BJ (cell line): ENCODE measurements around the gene ASTN1. TPM values are rescaled to one million over a fixed set of nuclear protein-coding genes. Genes with fewer than 3 reads are reported as not detected.

ENCODE experiments used
- CTCF ChIA-PET: fragments of 350-600 bp; formaldehyde crosslinking; extraction: SDS; loops from one replicate; lab custom pipeline; 2021; ENCODE audit warnings: antibody characterized with exemption, inconsistent platforms; lab: Yijun Ruan, JAX
- POLR2A ChIA-PET: fragments of 300-600 bp; sonication (Branson Sonifier 250); formaldehyde crosslinking; extraction: SDS; loops from one replicate; lab custom pipeline; 2021; ENCODE audit warnings: antibody characterized with exemption; lab: Charles Lee
- DNase-seq: peaks from one replicate; pipeline ENCODE4 v3.0.0-alpha.2; 2011; ENCODE audit warnings: low read depth
- H3K27me3 ChIP-seq: 2 replicates; pipeline ENCODE4 v1.6.0; 2011; ENCODE audit warnings: low read length; ENCODE audit not compliant: control insufficient read depth, insufficient read depth
- H3K36me3 ChIP-seq: 2 replicates; pipeline ENCODE4 v1.5.1; 2011; ENCODE audit warnings: low read length; ENCODE audit not compliant: control insufficient read depth, insufficient read depth
- H3K4me3 ChIP-seq: 2 replicates; pipeline ENCODE4 v1.5.1; 2011; ENCODE audit warnings: low read depth, mild to moderate bottlenecking, control low read depth, low read length
- CTCF ChIP-seq: IDR thresholded peaks from 2 replicates; pipeline ENCODE4 v1.5.1; 2011; ENCODE audit warnings: low read depth, mild to moderate bottlenecking, control low read depth, inconsistent platforms, low read length, moderate library complexity; ENCODE audit not compliant: insufficient read depth
- polyA plus RNA-seq: library from polyadenylated mRNA; depleted of rRNA; stranded (reverse); fragments of >200 nt; gene quantifications from 2 replicates; pipeline ENCODE4 v1.2.3, GENCODE V29; 2011

Gene ASTN1
- polyA plus RNA-seq, 1 experiment: 0.09 TPM

DNA sequence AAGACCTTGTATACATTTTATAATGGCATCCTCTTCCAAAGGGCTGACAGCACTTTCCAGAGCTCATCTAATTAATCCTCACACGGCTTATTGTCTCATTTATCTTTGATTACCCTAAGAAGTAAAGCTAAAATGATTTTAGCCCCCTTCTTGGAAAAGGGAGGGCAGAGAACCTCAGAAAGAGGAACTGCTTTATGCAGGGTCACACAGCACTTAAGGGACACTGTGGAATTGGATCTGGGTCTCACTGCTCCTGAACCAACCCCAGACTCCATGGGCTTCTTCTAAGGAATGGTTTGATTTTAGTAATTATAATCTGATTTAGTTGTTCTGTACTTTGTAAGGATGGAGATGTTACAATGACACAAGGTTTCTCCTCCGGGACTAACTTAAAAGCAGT, 9.5 kb upstream of the ASTN1 start:
- H3K4me3 ChIP-seq: no peak overlapping the region
- no peak for DNase-seq
- CTCF ChIA-PET: no interaction called here
- no peak for TF ChIP-seq CTCF
- no peaks in the 10 kb centered on the region for H3K36me3 ChIP-seq
- peaks cover 31% of the 10 kb centered on the region for H3K27me3 ChIP-seq
- POLR2A ChIA-PET: no interaction called here

- no peaks in the 10 kb centered on the region for H3K36me3 ChIP-seq
- no peak overlapping the region for H3K4me3 ChIP-seq
- peaks cover 31% of the 10 kb centered on the region for H3K27me3 ChIP-seq
- ChIA-PET POLR2A (no interaction called here), CTCF (interaction anchor here (0.7 to 3.9 kb wide), 3 partner anchors 9 to 153 kb away, joined by 3 to 25 read pairs (median 4); no protein-coding TSS in a partner anchor)
- no peak for DNase-seq
- no peak for TF ChIP-seq CTCF
These were observed 8.4 kb upstream of the ASTN1 start for GRCh38 chr1:177172866-177173265.

DNA sequence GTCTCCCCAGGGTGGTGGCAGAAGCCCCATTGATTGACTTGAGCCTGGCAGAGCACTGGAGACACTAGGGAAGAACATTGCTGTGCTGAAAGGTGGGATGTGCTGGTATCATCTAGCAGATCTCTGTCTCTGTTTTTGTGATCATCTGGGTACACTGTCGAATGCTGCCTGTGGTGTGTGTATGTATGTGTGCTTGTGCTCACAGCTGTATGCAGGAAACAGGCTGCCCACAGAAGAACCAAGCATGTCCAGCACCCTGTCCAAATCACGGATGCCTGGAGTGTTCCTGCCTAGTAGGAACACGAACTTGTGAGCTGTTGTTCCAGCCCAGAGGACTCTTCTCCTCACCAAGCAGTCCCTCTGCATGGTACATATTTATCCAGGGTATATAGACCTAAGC, 7.8 kb upstream of the ASTN1 start:
- POLR2A ChIA-PET: no interaction called here
- H3K27me3 ChIP-seq: peaks cover 31% of the 10 kb centered on the region
- H3K4me3 ChIP-seq: no peak overlapping the region
- CTCF ChIA-PET: interaction anchor here (3.9 kb wide), 1 partner anchor 9 kb away, joined by 25 read pairs; no protein-coding TSS in a partner anchor
- no peak for TF ChIP-seq CTCF
- H3K36me3 ChIP-seq: no peaks in the 10 kb centered on the region
- DNase-seq: no peak

- Histone ChIP-seq H3K27me3 (peaks cover 31% of the 10 kb centered on the region), H3K4me3 (peak overlapping the region; percentile 36; the same call in 1 of the 2 replicates), H3K36me3 (no peaks in the 10 kb centered on the region)
- no peak for TF ChIP-seq CTCF
- no peak for DNase-seq
- ChIA-PET POLR2A (no interaction called here), CTCF (interaction anchor here (3.9 kb wide), 1 partner anchor 10 kb away, joined by 25 read pairs; no protein-coding TSS in a partner anchor)
These were observed 7.1 kb upstream of the ASTN1 start for GRCh38 chr1:177171536-177172123.

DNA sequence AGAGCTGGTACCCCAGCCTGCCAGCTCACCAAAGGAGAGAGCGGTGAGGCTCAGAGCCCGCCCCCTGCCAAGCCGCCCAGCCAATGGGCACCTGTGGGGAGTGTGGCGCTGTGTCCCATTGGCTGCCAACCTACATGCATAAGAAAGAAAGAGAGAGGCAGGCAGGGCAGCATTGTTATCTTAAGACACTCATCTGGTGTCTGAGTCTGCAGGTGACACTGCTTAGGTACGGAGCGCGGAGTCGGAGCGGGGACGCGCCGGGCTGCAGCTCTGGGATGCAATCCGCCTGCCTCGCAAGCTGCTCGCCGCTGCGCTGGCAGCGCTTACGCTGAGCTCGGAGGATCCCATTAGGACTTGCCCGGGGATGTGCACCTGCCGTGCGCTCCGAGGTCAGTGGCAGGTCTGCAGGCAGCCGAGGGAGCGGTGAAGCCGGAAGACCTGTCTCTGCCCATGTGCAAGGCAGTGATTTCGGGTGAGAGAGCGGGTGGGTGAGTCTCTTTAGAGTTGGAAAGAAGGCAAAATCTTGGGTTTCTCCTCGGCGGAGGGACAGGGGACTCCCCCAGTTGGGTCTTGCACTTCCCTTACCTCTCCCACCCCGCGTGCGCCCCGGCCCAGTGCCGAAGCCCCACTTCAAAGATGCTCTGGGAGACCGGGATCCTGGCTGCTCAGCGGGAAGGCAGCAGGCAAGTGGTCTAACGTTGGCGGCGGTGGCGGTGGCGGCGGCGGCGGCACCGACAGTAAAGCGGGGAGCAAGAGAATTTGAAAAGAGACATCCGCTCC, 6.4 kb upstream of the ASTN1 start, which contains the start of gene BRINP2:
Gene BRINP2, plus strand, starts transcription at position 203 of the 780 bp plus-strand sequence. CDS start 58,919 bp downstream, outside the sequence.
- Histone ChIP-seq H3K36me3 (no peaks in the 10 kb centered on the region), H3K4me3 (peak within 1 kb of the TSS; percentile 36), H3K27me3 (peaks cover 31% of the 10 kb centered on the region)
- no peak for DNase-seq
- CTCF ChIA-PET: interaction anchor here (0.7 to 3.9 kb wide), 4 partner anchors 10 to 240 kb away, joined by 3 to 25 read pairs (median 5); no protein-coding TSS in a partner anchor
- POLR2A ChIA-PET: no interaction called here
- no peak for TF ChIP-seq CTCF
